Measurements from ENCODE around the gene MS4A18.
"Not testable (repeated sequence)": the region's sequence is repeated elsewhere in the genome, so short reads cannot be mapped to it uniquely, and the experiment has no call there.

Gene MS4A18

DNA sequence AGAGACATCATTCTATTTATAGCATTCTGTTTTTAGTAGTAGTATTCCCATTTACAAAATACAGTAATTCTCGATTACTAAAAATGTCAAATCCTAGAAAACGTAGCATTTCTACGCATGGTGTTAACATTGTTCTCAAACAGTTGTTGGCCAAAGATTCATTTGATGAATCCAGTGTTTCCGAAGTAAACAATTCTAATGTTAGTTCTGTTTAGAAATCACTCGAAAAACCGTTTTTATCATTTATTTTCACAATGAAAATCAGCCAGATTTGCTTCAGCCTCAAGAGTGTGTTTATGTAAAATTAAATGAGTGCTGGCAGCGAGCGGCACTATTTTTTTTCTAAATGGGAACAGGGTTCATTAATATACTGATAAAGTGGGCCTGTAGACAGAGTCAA is 7.1 kb downstream of the MS4A18 start:
- no peak for DNase-seq

DNA sequence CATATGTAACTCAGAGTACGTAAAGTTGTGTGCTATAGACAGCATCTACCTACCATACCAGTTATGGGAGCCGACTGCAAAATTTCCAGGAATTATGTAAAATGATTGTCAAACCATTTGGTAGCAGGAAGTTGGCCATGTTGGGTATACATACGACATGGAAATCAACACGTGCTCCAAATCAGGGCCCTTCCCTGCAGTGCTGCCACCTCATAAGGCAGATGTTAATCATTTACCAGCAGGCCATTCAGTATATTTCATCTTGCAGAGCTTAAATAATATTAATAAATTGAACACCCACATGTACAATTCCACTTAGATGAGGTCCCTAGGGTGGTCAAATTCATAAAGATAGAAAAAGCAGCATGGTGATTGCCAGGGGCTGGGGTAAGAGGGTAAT is 9.8 kb downstream of the MS4A18 start:
- intact Hi-C loops (cut with DNase I), result no loop called here
- no peak for DNase-seq

More for the DNA sequence above, 7.1 kb downstream of the MS4A18 start:
- intact Hi-C loops (cut with DNase I), result no loop called here

DNA sequence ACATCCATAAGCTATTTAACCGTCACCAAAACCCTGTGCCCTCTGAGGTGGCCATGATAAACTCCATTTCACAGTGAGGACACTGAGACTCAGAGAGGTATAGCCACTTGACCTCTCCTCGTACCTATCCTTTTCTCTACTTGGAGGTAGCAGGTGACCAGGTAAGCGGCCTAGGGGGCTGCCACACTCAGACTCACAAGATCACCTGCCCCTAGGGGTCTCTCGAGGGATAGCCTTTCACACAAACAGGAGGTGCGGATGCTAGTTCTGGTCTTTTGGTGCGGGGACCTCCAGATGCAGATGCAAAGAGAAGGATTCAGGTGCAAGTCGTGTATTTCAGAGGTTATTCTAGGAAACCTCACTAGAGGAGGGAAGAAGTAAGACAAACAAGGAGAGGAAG is 14.6 kb downstream of the MS4A18 start:
- no peak for DNase-seq
- intact Hi-C loops (cut with DNase I), result no loop called here

DNA sequence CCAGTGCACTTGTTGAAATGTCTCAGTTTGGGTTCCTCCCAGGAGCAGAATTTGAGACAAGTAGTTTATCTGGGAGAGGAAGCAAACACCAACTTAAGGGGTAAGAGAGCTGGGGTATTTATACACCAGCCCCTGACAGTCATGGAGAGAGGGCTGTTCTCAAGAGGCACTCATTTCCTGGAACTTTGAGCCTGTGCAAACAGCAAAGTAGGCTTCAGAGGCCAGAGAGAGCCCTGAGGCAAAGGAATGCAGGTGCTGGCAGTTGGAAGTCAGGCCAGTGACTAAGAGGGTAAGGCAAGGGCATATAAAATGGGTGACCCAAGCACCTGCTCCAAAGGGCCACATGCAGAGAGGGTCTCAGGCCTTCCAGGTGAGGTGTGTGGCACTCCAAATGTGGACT is 16.1 kb downstream of the MS4A18 start:
- no peak for DNase-seq
- intact Hi-C loops (cut with DNase I), result no loop called here

DNA sequence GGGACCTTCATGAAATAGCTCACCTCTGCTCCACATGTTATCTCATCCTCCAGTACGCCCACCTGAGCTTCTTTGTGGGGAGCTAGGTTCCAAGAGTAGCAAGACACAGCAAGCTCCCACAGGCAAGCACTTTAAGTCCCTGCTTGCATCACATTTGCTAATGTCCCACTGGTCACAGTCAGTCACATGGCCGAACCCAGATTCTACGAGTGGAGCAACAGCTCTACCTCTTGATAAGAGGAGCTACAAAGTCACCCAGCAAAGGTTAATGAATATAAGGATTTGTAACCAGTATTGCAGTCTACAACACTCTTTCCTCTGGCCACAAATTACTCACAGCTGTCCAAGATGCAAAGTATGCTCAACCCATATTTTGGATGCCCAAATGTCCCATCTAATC is 16.9 kb downstream of the MS4A18 start:
- intact Hi-C loops (cut with DNase I), result no loop called here

DNA sequence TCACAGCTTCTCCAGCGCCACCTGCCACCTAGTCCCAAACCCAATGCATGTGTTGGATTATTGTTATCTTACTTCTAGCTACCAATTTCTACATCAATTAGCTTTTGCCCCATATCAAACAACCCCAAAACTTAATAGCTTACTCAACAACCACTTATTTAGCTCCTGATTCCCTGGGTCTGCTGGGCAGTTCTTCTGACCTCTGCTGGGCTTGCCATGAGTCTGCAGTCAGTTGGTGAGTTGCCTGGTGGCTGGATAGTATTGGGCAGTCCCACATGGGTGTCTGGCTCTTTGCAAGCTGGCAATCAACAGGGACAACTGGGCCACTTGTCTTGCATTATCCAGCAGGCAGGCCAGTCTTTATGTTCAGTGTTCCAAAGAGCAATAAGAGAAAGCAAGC is 18.5 kb downstream of the MS4A18 start:
- no peak for DNase-seq
- intact Hi-C loops (cut with DNase I), result no loop called here

More for the DNA sequence above, 16.9 kb downstream of the MS4A18 start:
- no peak for DNase-seq

DNA sequence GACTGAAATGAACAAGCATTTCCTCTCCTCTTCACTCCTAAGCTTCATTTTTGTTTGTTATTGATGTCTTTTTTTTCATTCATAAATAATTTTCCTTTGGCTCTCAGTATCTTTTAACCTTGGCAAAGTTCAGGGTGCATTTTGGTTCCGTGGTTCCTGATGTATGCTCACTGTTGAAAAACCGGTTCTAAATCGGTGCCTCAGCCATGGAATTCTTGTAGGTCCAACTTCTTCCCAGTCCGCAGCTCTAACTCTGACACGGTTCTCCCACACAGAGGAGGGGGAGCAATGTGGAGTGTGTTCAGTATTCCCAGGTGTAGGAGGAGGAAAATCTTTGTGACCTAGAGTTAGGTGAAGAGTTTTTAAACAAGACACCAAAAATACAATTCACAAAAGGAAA is 19.6 kb downstream of the MS4A18 start:
- no peak for DNase-seq
- intact Hi-C loops (cut with DNase I), result no loop called here

DNA sequence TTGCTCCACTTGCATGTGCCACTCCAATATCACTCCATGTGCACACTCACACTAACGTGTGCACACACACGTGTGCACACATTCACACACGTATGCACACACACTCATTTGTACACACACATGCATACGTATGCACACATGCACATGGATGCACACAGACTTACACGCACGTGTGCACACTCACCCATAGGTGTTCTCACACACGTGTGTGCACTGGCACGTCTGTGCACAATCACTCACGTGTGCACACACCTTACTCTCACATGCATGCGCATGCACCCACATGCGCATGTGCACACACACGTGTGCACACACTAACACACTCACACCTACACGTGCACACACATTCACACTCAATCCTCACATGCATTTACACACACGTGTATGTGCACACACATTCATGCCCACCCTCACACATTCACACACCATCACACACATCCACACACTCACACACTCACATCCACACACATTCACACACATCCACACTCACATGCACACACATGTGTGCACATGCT is 22.9 kb downstream of the MS4A18 start:
- intact Hi-C loops (cut with DNase I), result no loop called here
- no peak for DNase-seq

DNA sequence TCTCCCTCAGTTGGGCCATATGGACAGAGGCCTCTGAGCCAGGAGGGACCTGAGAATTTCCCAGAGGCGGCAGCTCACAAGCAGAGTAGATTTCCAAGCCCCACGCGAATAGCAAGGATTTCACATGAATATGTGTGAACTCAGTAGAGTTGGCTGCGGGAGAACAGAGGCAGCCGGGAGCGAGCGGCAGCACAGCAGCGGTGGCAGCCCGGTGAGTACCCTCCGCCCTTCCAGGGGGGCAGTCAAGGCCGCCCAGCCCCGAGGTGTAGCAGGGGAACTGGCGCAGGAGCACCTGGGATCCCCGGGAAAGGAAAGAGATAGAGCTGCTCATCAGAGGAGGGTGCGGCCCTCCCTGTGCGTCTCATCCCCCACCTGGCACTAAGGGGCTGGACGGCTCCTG is 23.7 kb downstream of the MS4A18 start:
- DNase-seq, result no peak
- intact Hi-C loops (cut with DNase I), result no loop called here

DNA sequence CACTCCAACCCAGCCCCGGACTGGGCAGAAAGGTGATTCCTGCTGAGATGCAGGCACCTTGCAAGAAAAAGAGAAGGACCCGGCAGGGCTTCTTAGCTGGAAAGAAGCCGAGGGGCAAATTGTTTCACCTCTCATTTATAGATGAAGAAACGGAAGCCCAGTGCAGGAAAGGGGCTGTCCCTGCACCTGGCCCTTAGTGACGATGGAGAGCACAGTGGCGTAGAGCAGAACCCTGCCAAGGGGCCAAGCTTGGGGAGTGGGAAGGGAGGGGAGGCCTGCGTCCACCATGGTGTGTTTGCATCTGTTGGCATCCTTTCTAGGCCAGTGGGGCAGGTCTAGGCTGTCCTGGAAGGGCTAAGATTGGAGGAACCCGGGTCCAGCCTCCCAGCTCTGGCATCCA is 24.3 kb downstream of the MS4A18 start:
- intact Hi-C loops (cut with DNase I), result no loop called here

DNA sequence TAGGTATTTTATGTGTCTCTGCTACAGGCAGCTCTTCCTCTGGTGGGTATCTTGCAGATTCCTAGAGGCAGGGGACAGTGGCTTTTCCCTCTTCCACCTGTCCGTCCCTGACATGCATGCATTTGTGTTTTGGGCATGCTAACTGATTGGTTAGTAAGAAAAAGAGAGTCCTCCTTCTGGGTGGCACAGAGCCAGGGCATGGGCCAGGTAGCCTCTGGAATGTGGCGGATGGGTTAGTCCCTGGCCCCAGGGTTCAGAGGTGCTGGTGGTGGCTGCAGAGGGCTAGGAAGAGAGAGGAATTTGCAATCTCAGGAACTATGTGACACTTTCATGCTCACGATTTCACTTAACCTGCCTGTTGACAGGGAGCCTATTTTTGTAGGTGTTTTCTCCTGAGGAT is 26.4 kb downstream of the MS4A18 start:
- DNase-seq, result no peak
- intact Hi-C loops (cut with DNase I), result no loop called here

More for the DNA sequence above, 24.3 kb downstream of the MS4A18 start:
- DNase-seq, result no peak

DNA sequence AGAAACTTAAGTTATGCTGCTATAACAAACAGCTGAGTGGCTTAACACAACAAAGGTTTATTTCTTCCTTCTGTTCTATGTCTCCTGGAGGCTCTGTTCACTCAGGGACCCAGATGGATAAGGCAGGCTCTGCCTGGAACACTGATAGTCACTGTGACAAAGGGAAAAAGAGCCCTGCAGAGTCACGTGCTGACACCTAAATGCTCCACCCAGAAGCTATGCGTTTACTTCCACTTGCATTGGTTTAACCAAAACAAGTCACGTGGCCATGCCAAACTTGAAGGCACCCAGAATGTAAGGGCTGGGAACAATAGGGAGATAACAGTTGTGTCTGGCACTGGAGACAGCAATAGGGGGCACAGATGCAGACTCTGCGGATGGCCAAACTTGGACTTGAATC is 28.8 kb downstream of the MS4A18 start:
- intact Hi-C loops (cut with DNase I), result no loop called here

DNA sequence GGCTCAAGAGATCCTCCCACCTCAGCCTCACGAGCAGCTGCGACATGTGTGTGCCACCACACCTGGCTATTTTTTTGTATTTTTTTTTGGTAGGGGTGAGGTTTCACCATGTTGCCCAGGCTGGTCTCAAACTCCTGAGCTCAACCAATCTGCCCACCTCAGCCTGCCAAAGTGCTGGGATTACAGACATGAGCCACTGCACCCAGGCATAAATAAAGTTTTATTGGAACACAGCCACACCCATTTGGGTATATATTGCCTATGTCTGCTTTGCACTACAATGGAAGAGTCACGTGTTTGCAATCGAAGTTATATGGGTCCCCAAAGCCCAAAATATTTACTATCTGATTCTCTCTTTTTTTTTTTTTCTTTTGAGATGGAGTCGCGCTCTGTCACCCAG is 30.4 kb downstream of the MS4A18 start:
- DNase-seq, result no peak
- intact Hi-C loops (cut with DNase I), result no loop called here

More for the DNA sequence above, 28.8 kb downstream of the MS4A18 start:
- no peak for DNase-seq

DNA sequence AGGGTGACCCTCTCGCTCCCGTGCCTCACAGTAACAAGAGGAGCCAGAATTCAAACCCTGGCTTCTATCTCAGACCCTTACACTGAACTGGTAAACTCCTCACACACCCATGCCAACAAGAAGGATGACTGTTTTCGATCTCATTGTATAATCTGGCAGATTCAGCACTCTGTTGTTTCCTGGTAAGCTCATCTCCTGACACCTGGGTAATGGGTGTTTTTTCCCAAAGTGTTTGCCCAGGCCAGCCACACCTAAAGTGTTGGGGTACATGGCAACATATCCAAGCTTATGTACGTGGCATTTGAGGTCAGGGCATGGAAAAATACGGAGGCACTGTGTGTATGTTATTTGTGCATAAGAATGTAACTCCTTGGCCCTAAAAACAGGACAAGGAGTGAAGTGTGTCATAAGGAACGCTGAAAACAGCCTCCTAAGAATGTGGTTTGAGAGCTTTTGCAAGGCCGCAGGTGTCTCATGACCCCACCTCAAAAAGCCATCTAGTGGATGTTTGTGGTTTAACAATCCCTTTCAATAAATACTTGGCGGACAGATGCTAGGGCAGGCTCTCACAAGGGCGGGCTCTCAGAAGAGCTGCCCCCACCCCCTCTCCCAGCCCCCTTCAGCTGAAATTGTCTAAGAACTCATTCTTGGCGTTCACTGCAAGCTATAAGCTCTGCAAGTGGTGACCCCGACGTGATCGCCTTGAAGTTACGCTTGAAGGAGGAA is 31.9 kb downstream of the MS4A18 start, which contains the start of gene MS4A15:
Gene MS4A15, plus strand, starts transcription at position 561 of the 726 bp plus-strand sequence. CDS start 6,867 bp downstream, outside the sequence.
- intact Hi-C loops (cut with DNase I), result no loop called here
- DNase-seq, result no peak

DNA sequence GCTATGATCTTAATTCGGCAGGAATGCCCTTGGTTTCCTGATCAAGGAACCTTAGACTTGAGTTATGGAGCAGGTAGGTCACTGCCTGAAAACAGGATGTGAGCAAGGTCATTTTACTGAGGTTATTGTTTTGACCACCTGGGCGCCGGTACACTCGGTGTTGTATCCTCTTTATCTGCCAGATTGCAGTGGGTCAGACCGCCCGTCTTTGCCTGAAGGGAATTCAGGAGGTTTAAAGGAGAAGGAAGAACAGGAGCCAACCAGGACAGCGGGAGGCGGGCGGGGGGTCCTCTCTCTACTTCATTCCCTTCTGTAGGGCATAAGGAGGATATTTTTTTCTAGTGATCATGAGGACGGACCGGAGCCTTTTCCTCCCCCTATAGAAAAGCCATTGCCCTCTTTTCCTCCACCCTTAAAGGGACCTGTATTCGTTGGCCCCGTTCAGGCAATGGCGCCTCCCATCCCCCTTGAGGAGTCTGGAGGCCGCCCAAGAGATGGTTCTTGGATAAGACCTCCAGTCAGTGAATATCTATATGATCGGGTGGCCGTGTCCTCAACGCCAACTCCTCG is 32.8 kb downstream of the MS4A18 start:
- no peak for DNase-seq
- intact Hi-C loops (cut with DNase I), result no loop called here

DNA sequence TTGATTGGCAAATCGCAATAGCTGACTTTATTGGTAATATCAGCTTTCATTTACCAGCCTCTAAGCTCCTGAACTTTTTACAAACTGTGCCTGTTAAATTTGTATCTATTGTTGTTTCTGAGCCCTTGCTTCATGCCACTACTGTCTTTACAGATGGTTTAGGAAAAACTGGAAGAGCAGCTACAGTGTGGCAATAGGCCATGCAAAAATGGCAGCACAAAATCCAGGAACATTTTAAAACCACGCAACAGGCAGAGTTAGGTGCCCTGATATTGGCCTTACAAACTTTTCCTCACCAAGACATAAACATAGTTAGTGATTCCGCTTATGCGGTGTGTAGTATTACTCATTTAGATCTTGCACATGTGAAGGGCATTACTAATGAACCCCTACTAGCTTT is 34.2 kb downstream of the MS4A18 start:
- intact Hi-C loops (cut with DNase I); DNase-seq: not testable (repeated sequence)

DNA sequence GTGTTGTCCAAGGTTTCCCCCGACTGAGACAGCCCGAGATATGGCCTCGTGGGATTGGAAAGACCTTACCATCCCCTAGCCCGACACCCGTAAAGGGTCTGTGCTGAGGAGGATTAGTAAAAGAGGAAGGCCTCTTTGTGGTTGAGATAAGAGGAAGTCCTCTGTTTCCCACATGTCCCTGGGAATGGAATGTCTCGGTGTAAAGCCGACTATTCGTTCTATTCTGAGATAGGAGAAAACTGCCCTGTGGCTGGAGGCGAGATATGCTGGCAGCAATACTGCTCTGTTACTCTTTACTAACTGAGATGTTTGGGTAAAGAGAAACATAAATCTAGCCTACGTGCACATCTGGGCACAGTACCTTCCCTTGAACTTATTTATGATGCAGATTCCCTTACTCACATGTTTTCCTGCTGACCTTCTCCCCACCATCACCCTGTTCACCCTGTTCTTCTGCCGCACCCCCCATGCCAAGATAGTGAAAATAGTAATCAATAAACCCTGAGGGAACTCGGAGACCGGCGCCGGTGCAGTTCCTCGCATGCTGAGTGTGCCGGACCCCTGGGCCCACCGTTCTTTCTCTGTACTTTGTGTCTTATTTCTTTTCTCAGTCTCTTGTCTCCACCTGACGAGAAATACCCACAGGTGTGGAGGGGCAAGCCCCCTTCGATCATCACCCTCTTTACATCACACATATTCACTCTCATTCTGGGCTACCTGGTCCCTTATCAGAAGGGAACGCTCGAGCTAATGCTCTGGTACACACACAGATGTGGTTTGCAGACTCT is 35.1 kb downstream of the MS4A18 start:
- DNase-seq; intact Hi-C loops (cut with DNase I): not testable (repeated sequence)

DNA sequence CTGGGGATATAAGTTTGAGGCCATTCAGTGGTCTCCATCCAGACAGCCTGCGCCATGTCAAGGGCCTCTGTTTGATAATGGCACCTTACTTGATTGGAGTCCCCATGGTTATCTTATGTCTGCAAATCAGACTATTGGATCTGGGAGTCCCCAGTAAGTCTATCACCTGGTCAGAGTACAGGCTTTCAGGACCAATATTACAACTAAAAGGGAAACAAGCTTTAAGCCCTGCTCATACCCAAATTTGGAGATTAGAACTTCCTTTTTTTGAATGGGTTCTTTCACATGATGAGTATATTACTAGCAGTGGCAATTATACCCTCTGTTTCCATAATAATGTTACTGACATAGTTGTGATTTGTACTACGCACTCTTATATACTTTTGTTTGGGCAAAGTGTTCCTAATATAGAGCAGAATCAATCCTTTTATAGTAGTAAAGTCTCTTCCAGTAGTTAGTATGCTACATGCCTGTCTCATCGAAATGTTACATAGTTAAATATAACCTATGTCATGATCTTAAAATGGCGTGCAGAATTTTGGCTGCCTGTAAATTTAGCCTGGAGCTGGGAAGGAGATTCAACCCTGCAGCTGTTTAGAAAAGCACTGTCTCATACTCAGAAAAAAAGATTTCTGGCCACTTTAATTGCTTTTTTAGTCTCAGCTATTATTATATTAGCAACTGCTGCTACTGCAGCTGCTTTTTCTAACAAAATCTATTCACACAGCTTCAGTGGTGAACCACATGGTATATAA is 37.1 kb downstream of the MS4A18 start:
- intact Hi-C loops (cut with DNase I), result no loop called here
- no peak for DNase-seq

DNA sequence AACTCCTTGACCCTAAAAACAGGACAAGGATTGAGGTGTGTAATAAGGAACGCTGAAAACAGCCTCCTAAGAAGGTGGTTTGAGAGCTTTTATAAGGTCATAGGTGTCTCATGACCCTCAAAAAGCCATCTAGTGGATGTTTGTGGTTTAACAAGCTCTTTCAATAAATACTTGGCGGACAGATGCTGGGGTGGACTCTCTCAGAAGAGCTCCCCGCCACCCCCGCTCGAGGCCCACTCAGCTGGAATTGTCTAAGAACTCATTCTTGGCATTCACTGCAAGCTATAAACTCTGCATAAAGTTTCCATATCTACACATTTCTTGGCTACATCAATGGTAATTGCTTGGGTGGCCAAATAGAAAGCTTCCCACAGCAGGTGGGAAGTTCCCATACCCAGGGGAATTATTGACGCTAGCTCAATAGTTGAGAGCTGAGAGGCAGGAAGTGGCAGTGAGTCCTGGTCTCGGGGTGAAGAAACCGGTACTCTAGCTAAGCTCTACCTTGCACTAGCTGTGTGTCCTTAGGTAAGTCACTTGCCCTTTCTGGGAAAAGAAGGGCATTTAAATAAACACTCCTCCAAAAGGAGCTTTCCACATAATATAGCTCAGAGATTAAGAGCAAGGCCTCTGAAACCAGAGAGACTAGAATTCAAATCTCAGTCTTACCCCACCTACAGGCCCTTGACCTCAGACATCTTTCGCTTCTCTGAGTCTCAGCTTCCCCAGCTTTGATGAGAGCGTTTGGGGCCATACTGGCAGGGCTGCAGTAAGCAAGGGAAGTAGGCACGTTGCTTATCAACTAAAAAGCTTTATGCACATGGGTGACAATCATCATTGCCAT is 38.6 kb downstream of the MS4A18 start:
- no peak for DNase-seq
- intact Hi-C loops (cut with DNase I), result no loop called here

All from posterior cingulate gyrus (tissue), 11 donors.